Aorta (tissue), 5 donors: ENCODE data around the gene PTPRK. TPM values are rescaled to one million over a fixed set of nuclear protein-coding genes. Genes with fewer than 3 reads are reported as not detected.

Experiments
- ATAC-seq: fragments of 200-7000 bp; cut with Tn5 transposase; one replicate; pipeline ENCODE4 v1.9.1; 2022; ENCODE audit warnings: moderate library complexity; ENCODE audit not compliant: low FRiP score
- DNase-seq, 2 donors: peaks; one replicate each; pipeline ENCODE4 v3.0.0-alpha.2; 2020
- H3K27ac ChIP-seq, 2 donors: one replicate each; pipeline ENCODE4 v1.5.1; 2013; ENCODE audit warnings: low read length in 2 of 2, mild to moderate bottlenecking in 2 of 2, moderate library complexity in 2 of 2, control low read depth in 1 of 2, inconsistent platforms in 1 of 2, low read depth in 1 of 2
- H3K27me3 ChIP-seq, 2 donors: one replicate each; pipeline ENCODE4 v1.6.1; 2013; ENCODE audit warnings: control low read depth in 1 of 2, low read length in 1 of 2, mild to moderate bottlenecking in 1 of 2, moderate library complexity in 1 of 2; ENCODE audit not compliant: insufficient read depth in 2 of 2, control insufficient read depth in 1 of 2
- H3K36me3 ChIP-seq, 2 donors: one replicate each; pipeline ENCODE4 v1.6.1; 2013; ENCODE audit warnings: control low read depth in 1 of 2, low read length in 1 of 2, mild to moderate bottlenecking in 1 of 2; ENCODE audit not compliant: insufficient read depth in 2 of 2, control insufficient read depth in 1 of 2
- H3K4me1 ChIP-seq, 2 donors: one replicate each; pipeline ENCODE4 v1.6.1; 2013; ENCODE audit warnings: low read length in 2 of 2, control low read depth in 1 of 2, mild to moderate bottlenecking in 1 of 2, moderate library complexity in 1 of 2; ENCODE audit not compliant: insufficient read depth in 2 of 2, control insufficient read depth in 1 of 2
- H3K4me3 ChIP-seq, 2 donors: one replicate each; pipeline ENCODE4 v1.5.1; 2013; ENCODE audit warnings: low read length in 2 of 2, control low read depth in 1 of 2, mild to moderate bottlenecking in 1 of 2
- H3K9me3 ChIP-seq: one replicate; pipeline ENCODE4 v1.6.1; 2013; ENCODE audit warnings: mild to moderate bottlenecking, low read length; ENCODE audit not compliant: control insufficient read depth
- WGBS, 2 donors: extraction: QIAGEN DNeasy Blood & Tissue Kit; methylation state at CpG; one replicate each; pipeline ENCODE4 v1.1.7; 2013; 5-methylcytosine and 5-hydroxymethylcytosine counted together
- intact Hi-C, 2 donors: fragments of 100-400 bp; cut with DNase I; formaldehyde crosslinking; loops; one replicate each; pipeline versions ENCODE4 v1.14.2 to v1.15.0; 2022
- polyA plus RNA-seq, 2 donors: library from polyadenylated mRNA; stranded (reverse); fragments of 200-250 nt; gene quantifications; one replicate each; pipeline ENCODE4 v1.2.3, GENCODE V29; 2013
- total RNA-seq, 2 donors: library from RNA; stranded (reverse); fragmentation: NEBNext Ultra II Directional; extraction: Animal tissue kit (Norgen Biotek cat#: 25700); gene quantifications; one replicate each; pipeline ENCODE4 v1.2.1, GENCODE V29; 2021
- donor health status: healthy with polysubstance abuse.
- donor health status: Bipolar disorder and iron deficiency.
- donor health status: DM: no; HTN: no; CAD: no.
- donor health status: DM: no; HTN: no; CAD: no.
- donor health status: DM: yes; HTN: yes; CAD: no.

The PTPRK gene
- total and polyA plus RNA-seq, 4 donors = 3.9 to 50.6 (median 24.9) TPM

- Histone ChIP-seq H3K9me3 (no peaks in the 10 kb centered on the region), H3K4me1 (no peaks in the 10 kb centered on the region), H3K27ac (no peak overlapping the region), H3K4me3 (no peak overlapping the region), H3K27me3 (no peaks in the 10 kb centered on the region), H3K36me3 (no peaks in the 10 kb centered on the region)
- no peak for ATAC-seq
- WGBS, 2 donors = 71 to 76% methylated on average over 4 of the region's 4 CpGs
- no peak for DNase-seq
- intact Hi-C loops = no loop called here
Measured at GRCh38 chr6:128410584-128410983, 109.8 kb downstream of the PTPRK start.

GRCh38 chr6:128409003-128409402, 111.4 kb downstream of the PTPRK start:
- H3K27ac ChIP-seq = no peak overlapping the region
- H3K4me1 ChIP-seq = no peaks in the 10 kb centered on the region
- no peaks in the 10 kb centered on the region for H3K9me3 ChIP-seq
- H3K36me3 ChIP-seq = no peaks in the 10 kb centered on the region
- intact Hi-C loops = no loop called here
- DNase-seq = no peak
- H3K4me3 ChIP-seq = no peak overlapping the region
- H3K27me3 ChIP-seq = no peaks in the 10 kb centered on the region
- ATAC-seq = no peak
- WGBS, 2 donors = 83 to 97% methylated on average over 1 of the region's 1 CpG

- intact Hi-C loops = no loop called here
- no peak overlapping the region for H3K27ac ChIP-seq
- H3K36me3 ChIP-seq = no peaks in the 10 kb centered on the region
- H3K4me1 ChIP-seq = no peaks in the 10 kb centered on the region
- no peaks in the 10 kb centered on the region for H3K9me3 ChIP-seq
- no peaks in the 10 kb centered on the region for H3K27me3 ChIP-seq
- no peak overlapping the region for H3K4me3 ChIP-seq
- DNase-seq = no peak
- ATAC-seq = no peak
- 79 to 89% methylated on average over 1 of the region's 1 CpG for WGBS, 2 donors
Measured at GRCh38 chr6:128406453-128406852, 113.9 kb downstream of the PTPRK start.

GRCh38 chr6:128403618-128404444, 116.6 kb downstream of the PTPRK start:
- Histone ChIP-seq H3K36me3 (no peaks in the 10 kb centered on the region), H3K9me3 (no peaks in the 10 kb centered on the region), H3K27me3 (no peaks in the 10 kb centered on the region), H3K27ac (no peak overlapping the region), H3K4me1 (no peaks in the 10 kb centered on the region), H3K4me3 (no peak overlapping the region)
- ATAC-seq (no peak), DNase-seq (no peak)
- WGBS, 2 donors = 97 to 99% methylated on average over 4 of the region's 4 CpGs
- intact Hi-C loops = no loop called here

GRCh38 chr6:128400875-128401274, 119.5 kb downstream of the PTPRK start:
- ATAC-seq (no peak), DNase-seq (no peak)
- no peak overlapping the region for H3K27ac ChIP-seq
- WGBS, 2 donors = 56 to 67% methylated on average over 4 of the region's 4 CpGs
- H3K9me3 ChIP-seq = no peaks in the 10 kb centered on the region
- H3K27me3 ChIP-seq = no peaks in the 10 kb centered on the region
- H3K4me3 ChIP-seq = no peak overlapping the region
- H3K4me1 ChIP-seq = no peaks in the 10 kb centered on the region
- no peaks in the 10 kb centered on the region for H3K36me3 ChIP-seq
- intact Hi-C loops = no loop called here

- DNase-seq = no peak
- Histone ChIP-seq H3K27me3 (no peaks in the 10 kb centered on the region), H3K36me3 (no peaks in the 10 kb centered on the region), H3K4me1 (no peaks in the 10 kb centered on the region), H3K4me3 (no peak overlapping the region), H3K27ac (no peak overlapping the region), H3K9me3 (no peaks in the 10 kb centered on the region)
- 98% methylated on average over 9 of the region's 9 CpGs for WGBS, 2 donors
- ATAC-seq = no peak
- intact Hi-C loops = no loop called here
Measured at GRCh38 chr6:128397996-128398395, 122.4 kb downstream of the PTPRK start.

- no peak overlapping the region for H3K27ac ChIP-seq
- 98 to 99% methylated on average over 3 of the region's 3 CpGs for WGBS, 2 donors
- H3K9me3 ChIP-seq = no peaks in the 10 kb centered on the region
- H3K4me3 ChIP-seq = no peak overlapping the region
- H3K27me3 ChIP-seq = no peaks in the 10 kb centered on the region
- intact Hi-C loops = no loop called here
- DNase-seq = no peak
- no peak for ATAC-seq
- no peaks in the 10 kb centered on the region for H3K4me1 ChIP-seq
- no peaks in the 10 kb centered on the region for H3K36me3 ChIP-seq
Measured at GRCh38 chr6:128395596-128395995, 124.8 kb downstream of the PTPRK start.

- Histone ChIP-seq H3K4me1 (no peaks in the 10 kb centered on the region), H3K4me3 (no peak overlapping the region), H3K36me3 (no peaks in the 10 kb centered on the region), H3K27ac (no peak overlapping the region), H3K27me3 (no peaks in the 10 kb centered on the region), H3K9me3 (no peaks in the 10 kb centered on the region)
- 93 to 96% methylated on average over 3 of the region's 3 CpGs for WGBS, 2 donors
- intact Hi-C loops = no loop called here
- ATAC-seq (no peak), DNase-seq (no peak)
Measured at GRCh38 chr6:128395188-128395587, 125.2 kb downstream of the PTPRK start.

GRCh38 chr6:128394167-128394566, 126.2 kb downstream of the PTPRK start:
- Histone ChIP-seq H3K36me3 (no peaks in the 10 kb centered on the region), H3K27ac (no peak overlapping the region), H3K4me1 (no peaks in the 10 kb centered on the region), H3K27me3 (no peaks in the 10 kb centered on the region), H3K4me3 (no peak overlapping the region), H3K9me3 (no peaks in the 10 kb centered on the region)
- DNase-seq = no peak
- ATAC-seq = no peak
- 96 to 99% methylated on average over 1 of the region's 1 CpG for WGBS, 2 donors
- intact Hi-C loops = no loop called here
